ENCODE results near the gene RAD51B. TPM values are rescaled to one million over a fixed set of nuclear protein-coding genes. Genes with fewer than 3 reads are reported as not detected.

Gene RAD51B
- total and polyA plus RNA-seq, 9 donors = 21.6 to 70.1 (median 35.1) TPM

- H3K36me3 ChIP-seq = no peaks in the 10 kb centered on the region
- no peaks in the 10 kb centered on the region for H3K27me3 ChIP-seq
- intact Hi-C loops (cut with DNase I) = loop anchor here in 1 of 4 donors (10.0 kb wide), 1 partner anchor 282 kb away; no protein-coding TSS in a partner anchor
- H3K27ac ChIP-seq = no peak overlapping the region
- H3K4me1 ChIP-seq (ENCODE audit: insufficient read depth) = no peaks in the 10 kb centered on the region
- DNase-seq = no peak
- no peaks in the 10 kb centered on the region for H3K9me3 ChIP-seq
- H3K4me3 ChIP-seq = no peak overlapping the region
- no peak for TF ChIP-seq EP300 (IDR thresholded peaks at IDR 0.05)
These were observed 133.2 kb downstream of the RAD51B start for GRCh38 chr14:67952786-67953185.

- Histone ChIP-seq H3K4me3 (no peak overlapping the region), H3K4me1 (ENCODE audit: insufficient read depth) (no peaks in the 10 kb centered on the region), H3K27me3 (no peaks in the 10 kb centered on the region), H3K27ac (no peak overlapping the region), H3K36me3 (no peaks in the 10 kb centered on the region), H3K9me3 (no peaks in the 10 kb centered on the region)
- intact Hi-C loops (cut with DNase I) = loop anchor here in 1 of 4 donors (10.0 kb wide), 1 partner anchor 280 kb away; no protein-coding TSS in a partner anchor
- no peak for TF ChIP-seq EP300 (IDR thresholded peaks at IDR 0.05)
- TF ChIP-seq, protein P1, sequence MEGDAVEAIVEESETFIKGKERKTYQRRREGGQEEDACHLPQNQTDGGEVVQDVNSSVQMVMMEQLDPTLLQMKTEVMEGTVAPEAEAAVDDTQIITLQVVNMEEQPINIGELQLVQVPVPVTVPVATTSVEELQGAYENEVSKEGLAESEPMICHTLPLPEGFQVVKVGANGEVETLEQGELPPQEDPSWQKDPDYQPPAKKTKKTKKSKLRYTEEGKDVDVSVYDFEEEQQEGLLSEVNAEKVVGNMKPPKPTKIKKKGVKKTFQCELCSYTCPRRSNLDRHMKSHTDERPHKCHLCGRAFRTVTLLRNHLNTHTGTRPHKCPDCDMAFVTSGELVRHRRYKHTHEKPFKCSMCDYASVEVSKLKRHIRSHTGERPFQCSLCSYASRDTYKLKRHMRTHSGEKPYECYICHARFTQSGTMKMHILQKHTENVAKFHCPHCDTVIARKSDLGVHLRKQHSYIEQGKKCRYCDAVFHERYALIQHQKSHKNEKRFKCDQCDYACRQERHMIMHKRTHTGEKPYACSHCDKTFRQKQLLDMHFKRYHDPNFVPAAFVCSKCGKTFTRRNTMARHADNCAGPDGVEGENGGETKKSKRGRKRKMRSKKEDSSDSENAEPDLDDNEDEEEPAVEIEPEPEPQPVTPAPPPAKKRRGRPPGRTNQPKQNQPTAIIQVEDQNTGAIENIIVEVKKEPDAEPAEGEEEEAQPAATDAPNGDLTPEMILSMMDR (IDR thresholded peaks at IDR 0.05) = no peak
- TF ChIP-seq POLR2A (IDR thresholded peaks at IDR 0.05) = no peak
- no peak for DNase-seq
These were observed 135.7 kb downstream of the RAD51B start for GRCh38 chr14:67955261-67955660.

- Histone ChIP-seq H3K36me3 (no peaks in the 10 kb centered on the region), H3K4me3 (no peak overlapping the region), H3K9me3 (no peaks in the 10 kb centered on the region), H3K27me3 (no peaks in the 10 kb centered on the region), H3K27ac (no peak overlapping the region), H3K4me1 (ENCODE audit: insufficient read depth) (no peaks in the 10 kb centered on the region)
- TF ChIP-seq EP300 (IDR thresholded peaks at IDR 0.05) = no peak
- TF ChIP-seq, protein P1 (IDR thresholded peaks at IDR 0.05) = no peak
- TF ChIP-seq POLR2A (IDR thresholded peaks at IDR 0.05) = no peak
- intact Hi-C loops (cut with DNase I) = loop anchor here in 1 of 4 donors (10.0 kb wide), 1 partner anchor 277 kb away; no protein-coding TSS in a partner anchor
- no peak for DNase-seq
- 90 to 91% (median 91%) methylated on average over 3 of the region's 3 CpGs for WGBS, 3 donors
These were observed 138.4 kb downstream of the RAD51B start for GRCh38 chr14:67957946-67958345.

GRCh38 chr14:67961676-67962075 lies 142.1 kb downstream of the RAD51B start:
- Histone ChIP-seq H3K4me3 (no peak overlapping the region), H3K27ac (peak overlapping the region in 1 of 2 donors; percentile 67), H3K36me3 (no peaks in the 10 kb centered on the region), H3K9me3 (no peaks in the 10 kb centered on the region), H3K4me1 (ENCODE audit: insufficient read depth) (no peaks in the 10 kb centered on the region), H3K27me3 (no peaks in the 10 kb centered on the region)
- TF ChIP-seq, protein P1 (IDR thresholded peaks at IDR 0.05) = no peak
- TF ChIP-seq POLR2A (IDR thresholded peaks at IDR 0.05) (no peak), EP300 (IDR thresholded peaks at IDR 0.05) (no peak)
- DNase-seq = no peak
- 55 to 66% (median 64%) methylated on average over 2 of the region's 2 CpGs for WGBS, 3 donors
- intact Hi-C loops (cut with DNase I) = no loop called here

DNA sequence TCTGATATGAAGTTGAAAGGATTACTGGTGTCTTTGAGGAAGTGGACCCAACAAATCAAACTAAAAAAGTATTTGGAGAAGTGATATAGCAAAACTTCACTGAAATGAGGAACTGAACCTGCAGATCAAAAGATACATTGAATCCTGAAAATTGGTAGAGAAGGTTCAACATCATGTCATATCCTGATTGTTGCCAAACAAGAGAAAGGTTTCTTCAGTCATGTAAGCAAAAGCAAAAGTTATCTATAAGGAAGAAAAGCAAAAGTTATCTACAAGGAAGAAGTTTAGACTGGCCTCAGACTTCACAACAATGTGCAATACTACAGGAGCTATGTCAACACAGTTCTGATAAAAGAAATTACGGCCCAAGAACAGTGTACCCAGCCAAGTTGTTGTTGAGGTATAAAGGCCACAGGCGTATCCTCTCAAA lies 142.7 kb downstream of the RAD51B start:
- H3K36me3 ChIP-seq = no peaks in the 10 kb centered on the region
- no peaks in the 10 kb centered on the region for H3K27me3 ChIP-seq
- peaks cover 2% of the 10 kb centered on the region for H3K4me1 ChIP-seq (ENCODE audit: insufficient read depth)
- TF ChIP-seq, protein P1 (IDR thresholded peaks at IDR 0.05) = no peak
- TF ChIP-seq EP300 (IDR thresholded peaks at IDR 0.05) (no peak), POLR2A (IDR thresholded peaks at IDR 0.05) (no peak)
- WGBS, 3 donors = 8 to 14% (median 8%) methylated on average over 2 of the region's 2 CpGs
- peak in 1 of 5 donors; percentile 50 for DNase-seq
- intact Hi-C loops (cut with DNase I) = no loop called here
- H3K9me3 ChIP-seq = no peaks in the 10 kb centered on the region
- peak overlapping the region in 1 of 2 donors; percentile 67 for H3K27ac ChIP-seq
- no peak overlapping the region for H3K4me3 ChIP-seq

Data from ovary (tissue), 9 donors.